Activated CD4-positive, CD25-positive, alpha-beta regulatory T cell treated with anti-CD3 and anti-CD28 coated beads, Interleukin-2, amount 50 U/mL, for 72 hours (primary cell): ENCODE data around the gene CCNL2.
"Not testable (repeated sequence)": the region's sequence is repeated elsewhere in the genome, so short reads cannot be mapped to it uniquely, and the experiment has no call there.

Experiments
- DNase-seq: peaks from one replicate; pipeline ENCODE4 v3.0.0; 2021

CCNL2 gene

DNA sequence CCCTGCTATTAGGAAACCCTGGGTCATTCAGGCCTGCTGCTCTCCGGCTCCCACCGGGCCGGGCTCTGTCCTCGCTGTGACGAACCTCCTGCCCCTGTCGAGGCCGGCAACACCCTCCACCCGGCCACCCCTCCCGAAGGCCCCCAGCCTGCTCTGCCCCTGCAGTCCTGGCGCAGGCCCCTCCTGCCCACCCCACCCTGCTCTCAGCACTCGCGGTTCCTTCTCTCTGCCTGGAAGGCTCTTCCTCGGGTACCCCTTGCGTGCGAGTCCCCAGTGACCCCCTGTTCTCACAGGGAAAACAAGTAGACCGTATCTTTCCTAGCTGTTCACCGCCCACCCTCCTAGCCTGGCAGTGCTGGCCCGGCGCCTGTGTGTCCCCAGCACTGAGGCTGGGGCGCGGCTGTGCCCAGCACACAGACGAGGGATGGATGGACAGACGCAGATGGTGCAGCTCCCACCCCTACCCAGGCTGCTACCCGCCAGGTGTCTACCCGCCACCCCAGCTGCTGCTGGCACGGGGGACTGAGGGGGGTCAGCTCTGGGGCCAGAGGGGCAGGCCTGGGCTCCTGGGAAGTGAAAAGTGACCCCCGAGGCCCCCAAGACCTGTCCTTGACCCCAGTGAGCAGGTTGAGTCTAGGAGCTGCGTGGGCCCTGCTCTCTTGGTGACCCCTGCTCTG is 33.3 kb upstream of the CCNL2 start:
- no peak for DNase-seq

DNA sequence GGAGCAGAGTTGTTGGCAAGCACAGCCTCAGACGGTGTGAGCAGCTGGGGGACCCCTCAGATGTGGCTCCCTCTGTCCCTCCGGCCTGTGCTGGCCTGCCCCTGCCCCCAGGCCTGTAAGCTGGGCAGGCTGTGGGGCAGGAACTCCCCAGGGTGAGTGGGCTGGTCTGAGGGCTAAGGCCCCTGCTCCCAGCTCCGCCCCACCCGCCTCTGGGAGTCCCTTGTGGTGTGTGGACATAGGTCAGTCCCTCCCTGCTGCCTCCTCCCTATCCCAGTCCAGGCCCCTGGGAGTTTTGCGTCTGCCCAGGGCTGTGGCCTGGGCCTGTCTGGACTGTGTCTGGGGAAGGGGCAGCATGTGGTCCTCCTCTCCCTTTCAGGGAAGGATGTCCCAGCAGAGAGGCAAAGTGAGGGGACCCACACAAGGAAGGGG is 32.7 kb upstream of the CCNL2 start:
- no peak for DNase-seq

DNA sequence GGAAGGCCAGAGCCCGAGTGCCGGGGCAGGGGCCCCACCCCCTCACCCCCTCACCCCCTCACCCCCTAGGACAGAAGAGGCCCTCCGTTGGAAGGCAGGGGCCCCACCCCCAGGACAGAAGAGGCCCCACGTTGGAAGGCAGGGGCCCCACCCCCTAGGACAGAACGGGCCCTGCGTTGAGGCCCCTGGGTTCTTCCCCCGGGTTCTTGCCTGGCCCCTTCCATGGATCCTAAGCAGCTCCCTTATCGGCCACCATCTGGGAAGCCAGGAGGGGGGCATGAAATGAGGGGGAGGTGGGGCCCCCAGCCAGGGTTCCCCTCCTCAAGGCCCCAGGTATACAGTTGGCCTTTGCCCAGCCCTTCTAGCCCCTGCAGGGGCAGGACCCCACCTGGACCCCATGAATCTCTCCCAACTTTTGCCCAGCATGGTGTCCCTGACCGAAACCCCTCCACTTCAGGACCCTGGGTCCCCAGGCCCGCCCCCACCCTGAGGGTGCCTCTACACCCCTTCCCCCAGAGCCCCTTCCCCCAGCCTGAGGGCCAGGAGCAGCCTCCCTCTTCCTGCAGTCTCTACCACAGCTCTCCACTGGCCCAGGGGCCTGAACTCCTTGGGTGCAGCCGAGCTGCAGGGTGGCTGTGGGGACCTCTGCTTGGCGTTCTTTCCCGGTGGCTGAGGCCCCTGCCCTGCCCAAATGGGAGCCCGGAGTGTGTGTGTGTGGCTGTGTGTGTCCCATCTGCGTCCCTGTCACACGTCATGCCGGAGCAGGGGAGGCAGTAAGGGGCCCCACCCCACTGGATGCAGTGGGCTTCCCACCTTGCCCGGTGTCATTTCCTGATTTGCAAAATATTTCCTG is 32.1 kb upstream of the CCNL2 start:
- no peak for DNase-seq

DNA sequence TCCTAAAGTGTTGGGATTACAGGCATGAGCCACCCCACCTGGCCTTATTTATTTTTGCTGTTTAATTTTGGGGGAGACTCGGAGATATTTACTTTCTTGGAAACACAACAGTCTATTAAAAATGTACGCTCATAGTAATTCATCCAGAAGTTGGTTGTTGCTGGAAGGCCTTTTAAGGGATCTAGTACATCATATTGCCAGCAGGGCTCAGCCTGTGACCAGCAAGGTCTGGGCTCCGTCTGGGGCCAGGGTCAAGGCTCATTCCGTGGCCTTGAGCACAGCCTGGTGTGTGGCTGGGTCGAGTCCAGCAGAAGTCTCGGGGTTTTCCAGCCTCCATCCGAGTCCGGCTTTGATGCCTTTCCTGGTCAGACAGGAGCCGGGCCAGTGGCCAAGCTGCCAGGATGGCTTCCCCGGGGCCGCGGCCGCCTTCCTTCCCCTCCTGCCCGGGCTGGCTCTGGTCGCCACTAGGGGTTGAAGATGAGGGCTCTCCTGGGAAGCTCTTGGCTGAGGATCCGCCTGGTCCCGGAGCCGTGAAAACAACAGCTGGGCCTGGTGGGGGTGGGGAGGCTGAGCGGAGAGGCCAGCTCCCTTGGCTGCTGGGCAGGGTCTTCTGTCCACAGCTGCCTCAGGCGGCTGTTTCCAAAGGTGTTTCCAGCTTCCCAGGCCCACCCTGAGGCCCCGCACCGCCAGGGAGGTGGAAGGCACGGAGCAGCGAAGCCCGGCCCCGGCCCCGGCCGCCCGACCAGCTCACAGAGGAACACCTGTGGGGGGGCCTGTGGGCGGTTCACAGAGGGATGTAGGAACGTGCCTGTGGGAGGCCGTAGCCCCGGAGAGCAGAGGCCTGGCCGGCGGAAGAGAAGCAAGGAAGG is 31.2 kb upstream of the CCNL2 start:
- DNase-seq: no peak

DNA sequence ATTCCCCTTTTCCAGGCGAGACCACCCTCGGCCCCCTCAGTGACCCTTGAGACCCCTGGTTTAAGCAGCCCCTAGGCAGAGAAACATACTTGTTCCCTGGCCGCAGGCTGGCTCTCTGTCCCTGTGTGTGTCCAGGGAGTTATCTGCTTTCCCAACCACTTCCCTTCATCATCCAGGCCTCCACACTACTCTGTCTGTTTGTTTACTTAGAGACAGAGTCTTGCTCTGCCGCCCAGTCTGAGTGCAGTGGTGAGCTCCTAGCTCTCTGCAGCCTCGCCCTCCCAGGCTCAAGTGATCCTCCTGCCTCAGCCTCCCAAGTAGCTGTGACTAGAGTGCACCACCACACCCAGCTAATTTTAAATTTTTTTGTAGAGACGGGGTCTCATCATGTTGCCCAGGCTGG is 30.5 kb upstream of the CCNL2 start:
- DNase-seq: no peak

DNA sequence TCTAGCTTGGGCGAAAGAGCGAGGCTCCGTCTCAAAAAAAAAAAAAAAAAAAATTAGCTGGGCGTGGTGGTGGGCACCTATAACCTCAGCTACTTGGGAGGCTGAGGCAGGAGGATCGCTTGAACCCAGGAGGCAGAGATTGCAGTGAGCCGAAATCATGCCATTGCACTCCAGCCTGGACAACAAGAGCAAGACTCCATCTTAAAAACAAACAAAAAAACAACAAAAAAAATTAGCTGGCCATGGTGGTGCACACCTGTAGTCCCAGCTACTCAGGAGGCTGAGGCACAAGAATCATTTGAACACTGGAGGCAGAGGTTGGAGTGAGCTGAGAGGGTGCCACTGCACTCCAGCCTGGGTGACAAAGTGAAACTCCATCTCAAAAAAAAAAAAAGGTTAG is 29.8 kb upstream of the CCNL2 start:
- DNase-seq: not testable (repeated sequence)

DNA sequence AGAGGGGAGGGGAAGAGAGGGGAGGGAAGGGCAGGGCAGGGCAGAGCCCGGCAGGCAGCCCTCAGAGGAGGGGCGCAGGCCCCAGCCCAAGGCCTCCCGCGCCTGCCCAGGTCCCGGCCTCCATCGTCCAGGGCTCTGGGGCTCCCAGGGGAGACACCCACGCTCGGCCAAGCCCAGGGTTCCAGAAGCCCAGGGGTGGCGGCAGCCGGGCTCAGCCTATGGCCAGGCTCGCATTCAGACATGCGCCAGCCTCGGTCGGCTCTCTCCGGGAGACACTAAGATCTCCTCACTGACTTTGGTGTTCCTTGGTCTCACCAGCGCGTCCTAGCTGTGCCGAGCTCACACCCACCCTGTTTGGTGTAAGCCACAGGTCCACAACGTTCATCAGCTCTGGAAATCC is 29.0 kb upstream of the CCNL2 start:
- no peak for DNase-seq

DNA sequence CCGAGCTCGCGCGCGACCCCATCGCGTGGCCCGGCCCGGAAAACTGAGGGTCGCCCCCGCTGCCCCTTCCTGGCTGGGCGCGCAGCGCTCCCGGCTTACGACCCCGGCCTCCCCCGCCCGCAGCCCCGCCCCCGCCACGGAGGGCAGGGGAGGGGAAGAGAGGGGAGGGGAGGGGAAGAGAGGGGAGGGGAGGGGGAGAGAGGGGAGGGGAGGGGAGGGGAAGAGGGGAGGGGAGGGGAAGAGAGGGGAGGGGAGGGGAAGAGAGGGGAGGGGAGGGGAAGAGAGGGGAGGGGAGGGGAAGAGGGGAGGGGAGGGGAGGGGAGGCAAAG is 28.6 kb upstream of the CCNL2 start:
- DNase-seq: no peak

DNA sequence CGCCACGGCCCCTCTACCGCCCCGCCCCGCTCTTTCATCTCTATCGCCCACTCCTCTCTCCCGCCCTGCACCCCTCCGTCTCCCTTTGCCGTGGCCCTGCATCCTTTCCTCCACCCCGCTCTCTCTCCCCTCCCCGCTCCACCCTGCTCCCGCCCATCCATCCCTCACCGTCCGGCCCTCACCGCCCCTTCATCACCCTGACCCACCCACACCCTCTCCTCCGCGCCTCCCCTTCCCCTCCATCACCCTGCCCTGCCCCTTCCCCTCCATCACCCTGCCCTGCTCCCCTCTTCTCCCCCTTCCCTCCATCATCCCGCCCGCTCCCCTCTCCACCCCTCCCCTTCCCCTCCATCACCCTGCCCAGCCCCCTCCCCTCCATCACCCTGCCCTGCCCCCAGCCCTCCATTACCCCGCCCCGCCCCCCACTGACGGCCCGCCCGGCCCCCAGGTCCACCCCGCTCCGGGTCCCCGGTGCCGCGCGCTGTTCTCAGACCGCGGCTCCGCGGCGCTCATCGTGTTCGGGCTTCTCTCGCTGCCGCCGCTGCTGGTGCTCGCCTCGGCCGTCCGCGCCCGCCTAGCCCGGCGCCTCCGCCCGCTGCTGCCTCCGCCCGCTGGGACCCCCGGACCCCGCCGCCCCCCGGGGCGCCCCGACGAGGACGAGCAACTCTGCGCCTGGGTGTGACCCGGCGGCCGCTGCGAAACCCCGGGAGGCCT is 28.1 kb upstream of the CCNL2 start:
- DNase-seq: peak; percentile 26

DNA sequence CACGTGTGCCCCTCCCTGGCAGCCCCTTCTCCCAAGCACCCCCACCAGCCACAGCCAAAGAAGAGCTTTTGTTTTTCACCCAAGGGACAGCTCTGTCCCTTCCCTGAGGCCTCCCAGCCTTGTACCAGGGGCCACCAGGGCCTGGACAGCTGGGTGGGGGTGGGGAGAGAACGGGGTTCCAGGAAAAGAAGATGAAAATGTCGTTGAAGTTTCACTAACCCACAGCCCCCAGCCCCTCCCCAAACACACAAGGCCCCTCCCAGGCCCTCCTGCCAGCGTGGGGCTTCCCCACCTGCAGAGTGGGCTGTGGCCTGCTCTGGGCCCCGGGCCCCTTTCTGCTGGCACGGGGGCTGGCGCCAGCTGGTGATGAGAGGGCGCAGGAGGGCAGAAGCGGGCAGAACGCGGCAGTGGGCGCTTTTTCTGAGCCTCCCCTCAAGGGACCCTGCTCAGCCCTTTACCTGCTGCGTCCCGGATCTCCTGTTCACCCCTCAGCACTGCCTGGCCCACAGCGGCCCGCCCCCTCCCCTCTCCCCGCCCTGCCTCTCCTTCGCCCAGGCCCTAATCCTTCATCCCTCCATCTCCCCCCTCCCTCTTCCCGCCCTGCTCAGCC is 27.5 kb upstream of the CCNL2 start:
- DNase-seq: no peak

DNA sequence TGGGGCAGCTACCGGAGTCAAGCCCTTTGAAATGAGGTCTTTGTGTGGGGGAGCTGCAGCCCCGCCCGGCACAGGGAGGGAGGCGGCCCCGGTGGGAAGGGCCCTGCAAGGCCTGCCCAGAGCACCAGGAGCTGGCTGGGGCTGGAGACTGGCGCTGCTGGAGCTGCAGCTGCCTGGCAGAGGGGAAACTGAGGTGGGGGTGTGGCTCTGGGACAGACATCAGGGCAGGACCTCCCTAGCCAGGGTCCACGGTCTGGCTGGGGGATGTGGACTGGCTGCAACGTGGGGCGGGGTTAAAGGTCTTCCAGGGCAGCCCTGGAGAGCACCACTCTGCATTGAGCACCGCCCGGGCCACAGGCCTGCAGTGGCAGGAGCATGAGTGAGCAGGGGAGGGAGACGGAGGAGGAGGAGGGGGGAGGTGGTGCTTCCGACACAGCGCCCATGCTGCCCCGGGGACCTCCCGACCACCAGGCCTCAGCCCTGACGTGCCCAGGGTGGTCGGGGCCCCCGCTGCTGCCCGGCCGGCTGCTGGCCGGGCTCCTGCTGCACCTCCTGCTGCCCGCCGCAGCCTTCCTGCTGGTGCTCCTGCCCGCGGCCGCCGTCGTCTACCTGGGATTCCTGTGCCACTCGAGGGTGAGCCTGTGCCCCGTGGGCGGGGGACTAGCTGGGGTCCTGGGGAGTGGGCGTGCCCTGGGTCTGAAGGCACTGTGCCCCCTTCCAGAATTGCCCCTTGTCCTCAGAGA is 26.8 kb upstream of the CCNL2 start:
- DNase-seq: no peak

DNA sequence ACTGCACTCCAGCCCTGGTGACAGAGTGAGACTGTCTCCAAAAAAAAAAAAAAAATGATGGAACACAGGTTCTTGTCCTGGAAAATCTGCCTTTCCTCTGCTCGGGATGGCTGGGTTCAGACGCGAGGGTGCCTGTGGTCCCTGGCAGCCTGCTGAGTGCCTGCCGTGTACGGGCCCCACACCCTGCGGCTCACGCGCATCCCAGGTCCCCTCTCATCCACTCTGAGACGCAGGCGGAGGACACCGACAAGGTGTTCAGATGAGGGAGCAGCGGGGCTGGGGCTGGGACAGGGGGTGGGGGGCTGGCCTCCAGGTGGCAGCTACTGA is 26.3 kb upstream of the CCNL2 start:
- no peak for DNase-seq

DNA sequence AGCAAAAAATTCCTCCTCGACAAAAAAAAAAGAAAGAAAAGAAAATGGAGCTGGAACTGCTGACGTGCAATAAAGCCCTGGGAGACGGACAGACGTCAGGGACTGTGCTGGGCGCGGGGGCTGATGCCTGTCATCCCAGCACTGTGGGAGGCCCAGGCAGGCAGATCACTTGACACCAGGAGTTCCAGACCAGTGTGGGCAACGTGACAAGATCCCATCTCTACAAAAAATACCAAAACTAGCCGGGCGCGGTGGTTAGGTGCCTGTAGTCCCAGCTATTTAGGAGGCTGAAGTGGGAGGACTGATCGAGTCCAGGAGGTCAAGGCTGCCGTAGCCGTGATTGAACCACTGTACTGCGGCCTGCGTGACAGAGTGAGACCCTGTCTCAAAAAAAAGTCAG is 25.6 kb upstream of the CCNL2 start:
- DNase-seq: no peak

DNA sequence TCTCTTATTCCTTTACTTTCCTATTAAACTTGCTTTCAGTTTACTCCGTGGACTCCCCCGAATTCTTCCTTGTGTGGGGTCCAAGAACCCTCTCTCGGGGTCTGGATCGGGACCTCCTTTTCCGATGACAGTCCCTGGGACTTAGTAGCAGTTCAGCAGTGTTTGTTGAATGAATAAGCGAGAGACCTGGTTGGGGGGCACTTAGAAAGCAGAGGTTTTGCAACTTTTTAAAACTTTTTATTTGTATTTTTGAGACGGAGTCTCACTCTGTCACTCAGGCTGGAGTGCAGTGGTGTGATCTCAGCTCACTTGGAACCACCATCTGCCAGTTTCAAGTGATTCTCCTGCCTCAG is 24.1 kb upstream of the CCNL2 start:
- no peak for DNase-seq

DNA sequence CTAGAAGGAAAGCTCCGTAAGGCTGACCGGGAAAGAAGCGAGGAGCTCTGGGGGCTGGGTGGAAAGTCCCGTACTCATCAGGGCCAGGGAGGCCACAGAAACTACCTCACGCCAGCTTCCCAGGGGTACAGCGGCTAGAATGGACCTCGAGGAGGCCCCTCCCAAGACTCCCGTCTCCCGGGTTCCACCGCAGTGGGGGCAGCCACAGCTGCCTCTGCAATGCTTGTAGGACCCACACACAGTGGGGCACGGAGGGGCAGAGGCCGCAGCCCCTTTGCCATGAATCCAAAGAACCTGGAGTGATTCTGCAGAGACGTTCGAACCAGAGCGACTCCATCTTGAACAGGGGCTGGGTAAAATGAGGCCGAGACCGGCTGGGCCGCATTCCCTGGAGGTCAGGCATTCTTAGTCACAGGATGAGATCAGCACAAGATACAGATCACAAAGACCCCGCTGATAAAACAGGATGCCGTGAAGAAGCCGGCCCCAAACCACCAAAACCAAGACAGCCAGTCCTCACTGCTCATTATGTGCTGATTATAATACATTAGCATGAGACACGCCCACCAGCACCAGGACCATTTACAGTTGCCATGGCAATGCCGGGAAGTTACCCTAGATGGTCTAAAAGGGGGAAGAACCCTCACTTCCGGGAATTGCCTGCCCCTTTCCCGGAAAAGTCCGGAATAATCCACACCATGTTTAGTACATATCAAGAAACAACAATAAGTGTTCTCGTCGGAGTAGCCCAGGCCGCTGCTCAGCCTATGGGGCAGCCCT is 23.5 kb upstream of the CCNL2 start:
- no peak for DNase-seq

DNA sequence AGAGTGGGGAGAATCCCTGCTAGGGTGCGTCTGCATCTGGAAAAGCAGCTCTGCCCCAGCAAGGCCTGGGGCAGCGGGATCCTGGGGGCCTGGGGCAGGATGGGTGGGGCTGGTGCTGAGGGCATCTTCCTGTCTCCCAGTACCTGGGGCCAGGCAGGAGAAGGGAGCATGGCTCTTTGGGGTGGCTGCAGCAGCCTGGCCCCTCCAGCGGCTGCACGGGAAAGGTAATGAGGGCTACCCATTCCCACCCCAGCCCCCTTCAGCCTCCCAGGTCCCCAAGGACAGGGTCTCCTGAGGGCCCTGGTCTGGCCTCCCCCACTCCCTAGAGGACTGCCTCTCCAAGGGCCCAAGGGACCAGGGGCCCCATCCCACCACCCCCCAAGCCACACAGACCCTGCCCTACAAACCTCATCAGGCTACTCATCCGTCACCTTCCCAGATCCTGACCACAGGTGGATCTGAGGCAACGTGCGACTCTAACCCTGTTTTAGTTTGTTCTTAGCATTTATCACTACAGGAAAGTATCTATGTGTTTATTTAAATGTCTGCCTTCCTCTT is 22.9 kb upstream of the CCNL2 start:
- no peak for DNase-seq

DNA sequence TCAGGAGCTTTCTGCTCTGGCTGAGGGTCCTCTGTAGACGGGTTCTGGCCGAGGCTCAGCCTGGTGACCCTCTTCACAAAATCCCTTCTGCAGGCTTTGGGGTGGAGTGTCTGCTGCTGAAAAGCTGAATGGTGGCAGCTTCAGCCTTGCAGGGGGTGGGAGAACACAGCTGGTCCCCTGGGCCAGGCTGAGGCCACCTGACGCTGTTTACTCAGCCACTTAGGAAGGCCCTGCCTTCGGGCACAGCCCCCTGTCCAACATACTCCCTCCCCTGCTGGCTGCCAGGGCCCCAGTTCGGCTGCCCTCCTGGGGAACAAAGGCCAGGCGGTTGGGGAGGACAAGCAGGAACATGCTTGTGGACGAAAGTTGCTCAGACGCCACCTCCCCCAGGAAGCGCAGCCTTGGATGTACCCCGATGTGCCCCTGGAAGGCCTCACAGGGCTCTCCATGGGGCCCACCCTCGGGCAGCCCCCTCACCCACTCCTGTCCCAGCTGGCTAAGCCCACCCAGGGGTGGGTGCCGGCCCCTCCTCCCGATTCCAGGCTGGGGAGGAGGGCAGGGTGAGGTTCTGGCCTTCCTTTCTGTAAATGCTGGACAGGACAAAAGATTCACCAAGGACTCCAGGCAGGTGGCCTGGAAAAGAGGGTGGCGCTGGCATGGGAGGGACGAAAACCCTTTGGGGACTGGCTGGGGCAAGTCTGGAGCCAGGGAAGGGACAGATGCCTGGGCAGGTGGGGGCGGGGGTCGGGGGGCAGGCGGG is 22.2 kb upstream of the CCNL2 start, which contains the start of gene ANKRD65:
TSS of gene ANKRD65 (minus strand) at position 130 of the 760 bp plus-strand sequence. CDS start 271 bp downstream, outside the sequence.
- no peak for DNase-seq

DNA sequence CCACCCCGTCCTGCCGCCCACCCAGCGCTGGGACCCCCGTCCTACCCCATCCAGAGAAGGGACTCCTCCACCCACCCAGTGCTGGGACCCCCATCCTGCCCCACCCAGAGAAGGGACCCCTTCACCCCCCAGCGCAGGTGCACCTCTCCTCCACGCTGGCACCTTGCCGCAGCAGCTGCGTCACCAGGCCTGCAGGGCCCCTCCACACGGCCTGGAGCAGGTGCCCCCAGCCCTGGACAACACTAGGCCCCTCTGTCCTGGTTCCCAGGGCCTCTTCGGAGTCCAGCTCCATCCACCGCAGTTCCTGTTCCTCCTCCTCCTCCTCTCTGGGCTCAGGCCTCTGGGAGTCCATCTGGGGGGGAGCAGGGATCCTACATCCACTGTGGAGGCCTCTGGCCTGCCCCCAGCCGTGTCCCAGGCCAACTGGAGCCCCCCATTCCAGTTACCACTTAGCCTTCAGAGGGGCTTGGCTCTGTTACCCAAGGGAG is 21.6 kb upstream of the CCNL2 start:
- no peak for DNase-seq

DNA sequence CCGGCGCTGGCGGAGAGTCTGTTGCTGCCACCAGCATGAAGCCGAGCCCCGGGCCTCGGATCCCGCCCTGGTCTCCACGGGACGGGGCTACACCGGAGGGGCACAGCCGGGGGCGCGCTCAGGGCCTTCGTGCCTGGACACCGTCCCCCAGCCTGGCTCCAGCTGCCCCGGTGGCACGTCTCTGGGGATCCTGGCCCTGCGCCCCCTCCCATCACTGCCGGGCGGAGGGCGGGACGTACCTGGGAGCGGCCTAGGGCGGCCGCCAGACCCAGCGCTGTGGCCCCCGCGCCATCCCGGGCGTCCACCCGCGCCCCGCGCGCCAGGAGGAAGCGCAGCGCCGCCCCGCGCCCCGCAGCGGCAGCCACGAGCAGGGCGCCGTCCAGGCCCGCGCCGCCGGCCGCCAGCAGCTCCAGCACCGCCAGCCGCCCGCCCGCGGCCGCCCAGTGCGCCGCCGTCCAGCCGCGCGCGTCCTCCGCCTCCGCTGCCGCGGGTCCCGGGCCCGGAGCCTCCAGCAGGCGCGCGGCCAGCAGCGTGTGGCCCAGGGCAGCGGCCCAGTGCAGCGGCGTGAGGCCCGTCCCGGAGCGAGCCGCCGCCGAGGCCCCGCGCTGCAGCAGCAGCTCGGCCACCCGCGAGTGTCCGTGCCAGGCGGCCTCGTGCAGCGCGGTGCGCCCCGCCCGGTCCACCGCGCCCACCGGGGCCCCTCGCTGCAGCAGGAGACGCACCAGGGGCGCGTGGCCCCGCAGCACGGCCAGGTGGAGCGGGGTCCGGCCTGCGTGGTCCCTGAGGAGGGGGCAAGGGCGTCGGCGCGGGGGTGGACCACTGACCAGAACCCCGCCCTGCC is 20.9 kb upstream of the CCNL2 start:
- peak; percentile 27 for DNase-seq
